Left lobe of liver (tissue), 2 donors: ENCODE results near the gene TMTC4. TPM values are rescaled to one million over a fixed set of nuclear protein-coding genes. Genes with fewer than 3 reads are reported as not detected.
"Not testable (repeated sequence)": the region's sequence is repeated elsewhere in the genome, so short reads cannot be mapped to it uniquely, and the experiment has no call there.

Experiments used
- ATAC-seq: fragments of 200-7000 bp; cut with Tn5 transposase; one replicate; pipeline ENCODE4 v1.9.1; 2020; ENCODE audit warnings: mild to moderate bottlenecking, moderate library complexity
- DNase-seq: peaks from one replicate; pipeline ENCODE4 v3.0.0-alpha.2; 2020; ENCODE audit warnings: low spot score
- total RNA-seq: library from RNA; stranded (reverse); gene quantifications from one replicate; pipeline ENCODE4 v1.2.1, GENCODE V29; 2021
- donor health status: DM: no; HTN: no; CAD: no; lungs with moderate emphysema.
- donor health status: DM: no; HTN: yes; CAD: no.

The TMTC4 gene
- total RNA-seq, 1 donor from 2014 or later = 17.2 TPM

DNA sequence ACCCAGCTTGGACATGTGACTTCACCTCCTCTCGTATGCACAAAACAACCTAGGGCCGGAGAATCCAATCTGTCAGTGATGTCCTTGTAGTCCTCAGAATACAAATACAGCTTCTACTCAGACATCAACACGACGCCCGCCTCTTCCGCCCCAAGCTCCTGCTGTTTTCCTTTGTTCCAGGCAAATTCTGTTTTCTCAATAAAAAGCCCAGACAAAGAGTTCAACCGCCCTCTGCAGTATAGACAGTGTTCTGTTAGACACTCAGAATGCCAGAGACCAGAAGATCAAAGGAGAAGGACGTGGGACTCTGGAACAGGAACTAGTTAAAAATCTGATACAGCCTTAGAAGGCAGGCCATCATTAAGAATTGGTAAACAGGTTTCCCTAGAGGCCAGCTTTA, 44.0 kb downstream of the TMTC4 start:
- no peak for DNase-seq
- no peak for ATAC-seq

DNA sequence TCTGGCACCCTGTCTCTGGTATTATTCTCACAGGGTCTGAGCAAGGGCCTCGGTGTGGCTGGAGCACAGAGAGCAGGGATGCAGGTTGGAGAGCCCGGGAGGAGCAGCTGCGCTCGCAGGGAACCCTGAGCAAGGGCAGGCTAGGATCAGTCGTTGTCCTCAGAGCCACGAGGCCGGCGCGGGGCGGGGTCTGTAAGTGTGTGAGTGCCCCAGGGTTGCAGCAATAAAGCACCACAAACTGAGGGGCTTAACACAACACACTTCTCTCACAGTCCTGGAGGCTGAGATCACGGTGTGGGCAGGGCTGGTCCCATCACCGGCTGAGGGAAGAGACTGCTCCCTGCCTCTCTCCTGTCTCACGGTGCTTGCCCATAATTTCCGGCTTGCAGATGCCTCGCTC, 47.5 kb downstream of the TMTC4 start:
- DNase-seq = no peak
- no peak for ATAC-seq

DNA sequence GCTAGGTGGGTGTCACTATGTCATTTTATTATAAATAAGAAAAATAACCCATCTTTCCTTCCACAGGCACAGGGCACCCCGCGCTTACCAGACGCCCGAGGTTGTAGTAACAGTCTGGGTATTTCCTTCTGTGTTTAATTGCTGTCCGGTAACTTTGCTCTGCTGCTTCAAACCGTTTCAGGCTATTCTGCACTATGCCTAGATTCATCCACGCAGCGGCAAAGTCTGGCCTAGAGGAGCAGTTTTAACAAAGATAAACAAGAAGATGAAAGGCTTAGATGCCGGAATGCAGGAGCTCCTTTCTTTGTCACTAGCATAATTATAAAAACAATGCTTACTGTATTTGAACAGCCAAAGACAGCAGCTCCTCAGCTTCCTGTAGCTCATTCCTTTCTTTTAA, 49.1 kb downstream of the TMTC4 start:
- DNase-seq = no peak
- ATAC-seq = no peak

- ATAC-seq (no peak), DNase-seq (no peak)
Measured at GRCh38 chr13:100620792-100621191, 53.8 kb downstream of the TMTC4 start.

GRCh38 chr13:100619940-100620339, 54.7 kb downstream of the TMTC4 start:
- DNase-seq (no peak), ATAC-seq (no peak)

DNA sequence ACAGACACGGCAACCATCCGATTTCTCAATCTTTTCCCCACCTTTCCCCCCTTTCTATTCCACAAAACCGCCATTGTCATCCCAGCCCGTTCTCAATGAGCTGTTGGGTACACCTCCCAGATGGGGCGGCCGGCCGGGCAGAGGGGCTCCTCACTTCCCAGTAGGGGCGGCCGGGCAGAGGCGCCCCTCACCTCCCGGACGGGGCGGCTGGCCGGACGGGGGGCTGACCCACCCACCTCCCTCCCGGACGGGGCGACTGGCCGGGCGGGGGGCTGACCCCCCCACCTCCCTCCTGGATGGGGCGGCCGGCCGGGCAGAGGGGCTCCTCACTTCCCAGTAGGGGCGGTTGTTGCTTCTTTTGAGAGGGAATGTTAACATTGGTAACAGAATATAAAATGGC, 55.7 kb downstream of the TMTC4 start:
- not testable (repeated sequence) for ATAC-seq, DNase-seq

DNA sequence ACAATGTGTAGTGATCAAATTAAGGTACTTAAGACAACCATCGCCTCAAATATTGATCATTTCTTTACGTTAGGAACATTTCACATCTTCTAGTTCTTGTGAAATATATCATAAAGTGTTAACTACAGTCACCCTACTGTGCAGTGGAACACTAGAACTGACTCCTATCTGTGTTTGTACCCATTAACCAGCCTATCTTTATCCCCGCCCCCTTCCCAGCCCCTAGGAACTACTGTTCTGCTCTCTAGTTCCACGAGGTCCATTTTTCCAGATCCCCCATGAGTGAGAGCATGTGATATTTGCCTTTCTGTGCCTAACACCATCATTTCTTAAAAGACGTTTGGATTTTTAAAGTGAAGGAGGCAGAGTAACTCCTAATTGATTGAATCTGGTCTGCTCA, 61.6 kb downstream of the TMTC4 start:
- ATAC-seq (no peak), DNase-seq (no peak)

DNA sequence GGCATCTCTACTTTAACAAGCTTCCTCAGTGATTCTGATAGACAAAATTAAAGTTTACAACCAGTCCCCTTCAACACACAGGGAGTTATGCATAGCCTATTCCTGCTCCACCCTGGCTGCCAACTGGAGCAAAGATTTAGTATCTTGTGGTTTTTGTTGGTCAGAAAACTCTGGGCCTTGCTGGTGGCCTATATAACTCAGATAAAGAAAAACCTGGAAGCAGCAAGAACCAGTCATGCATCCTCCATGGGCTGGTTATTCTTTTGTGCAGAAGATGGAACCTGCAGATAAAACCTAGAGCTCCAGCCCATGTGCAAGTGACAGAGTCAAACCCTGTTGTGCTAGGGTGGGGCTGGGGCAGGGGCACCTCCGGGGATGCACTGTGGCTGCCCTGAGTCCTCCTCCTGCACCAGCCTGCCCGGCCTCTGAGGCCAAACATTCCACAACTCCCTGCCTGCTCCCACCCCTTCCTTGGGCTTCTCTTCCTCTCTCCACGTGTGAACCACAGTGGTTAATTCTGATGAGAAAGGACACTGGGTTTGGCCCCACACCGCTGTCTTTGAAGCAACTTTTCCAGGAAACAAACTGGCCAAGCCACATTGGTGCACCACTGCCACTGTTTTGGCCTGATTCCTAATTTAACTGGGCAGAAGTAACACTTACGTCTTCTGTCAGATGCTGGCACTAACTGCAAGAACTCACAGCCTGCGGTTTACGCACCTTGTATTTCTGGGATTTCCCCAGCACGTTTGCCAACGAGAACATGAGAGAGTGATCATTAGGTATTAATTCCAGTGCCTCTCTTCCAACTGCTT, 62.7 kb downstream of the TMTC4 start:
- ATAC-seq (no peak), DNase-seq (no peak)

DNA sequence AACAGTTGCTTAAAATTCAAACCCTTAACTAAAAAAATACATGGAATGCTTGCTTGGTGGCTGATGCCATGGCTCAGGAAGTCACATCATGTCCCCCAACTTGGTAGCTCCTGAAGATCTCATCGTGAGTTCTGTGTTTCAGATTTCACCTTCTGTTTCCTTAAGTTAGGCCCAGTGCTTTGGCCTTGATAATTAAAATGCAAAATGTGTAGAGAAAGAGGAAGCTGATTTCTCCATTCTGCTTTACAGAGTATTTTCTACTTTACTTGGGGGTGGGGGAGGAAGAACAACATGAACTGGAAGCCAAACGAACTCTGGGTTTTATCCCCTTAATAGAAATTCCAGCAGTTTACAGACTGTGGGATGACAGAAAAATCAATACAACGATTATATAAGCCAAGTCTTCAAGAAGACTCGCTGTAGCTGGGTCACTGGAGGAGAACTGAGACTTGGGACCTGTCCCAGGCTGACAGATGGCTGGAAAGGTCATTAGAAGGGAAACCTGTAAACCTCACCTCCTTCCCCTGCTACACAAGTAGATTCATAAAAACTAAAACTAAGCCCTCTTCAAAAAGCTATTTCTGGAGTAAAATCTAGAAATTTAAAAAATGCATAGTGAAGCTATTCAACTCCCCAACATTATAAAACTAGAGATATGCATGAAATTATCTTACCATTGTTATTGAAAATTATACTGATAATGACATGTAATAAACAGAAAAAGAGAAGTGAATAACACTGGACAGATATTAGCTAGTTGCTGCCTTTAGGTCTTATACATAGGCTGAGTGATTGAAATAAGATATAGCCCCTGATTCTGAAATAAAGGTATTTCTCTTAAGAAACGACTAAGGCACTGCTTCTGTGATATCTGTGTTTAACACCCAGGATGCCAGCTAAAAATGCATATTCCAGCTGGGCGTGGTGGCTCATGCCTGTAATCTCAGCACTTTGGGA, 63.9 kb downstream of the TMTC4 start:
- DNase-seq = no peak
- ATAC-seq = no peak

DNA sequence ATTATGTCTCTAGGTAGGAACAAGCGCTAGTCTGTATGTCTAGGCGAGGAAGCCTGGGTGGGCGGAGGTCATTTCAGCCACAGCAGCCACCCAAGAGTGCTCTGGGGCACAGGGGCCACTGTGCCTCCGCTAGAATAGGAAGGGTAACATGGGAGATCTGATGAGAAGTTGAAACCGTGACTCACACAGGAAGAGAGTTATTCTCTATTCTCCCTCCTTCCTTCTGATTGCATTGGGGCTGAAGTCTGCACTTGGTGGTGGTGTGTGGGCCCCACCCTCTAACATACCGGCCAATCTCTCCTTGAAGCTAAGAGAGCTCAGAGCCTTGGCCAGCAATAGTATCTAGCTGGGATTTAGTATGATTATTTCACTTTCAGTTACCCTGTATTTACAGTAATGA, 65.7 kb downstream of the TMTC4 start:
- no peak for DNase-seq
- peak; percentile 24 for ATAC-seq

DNA sequence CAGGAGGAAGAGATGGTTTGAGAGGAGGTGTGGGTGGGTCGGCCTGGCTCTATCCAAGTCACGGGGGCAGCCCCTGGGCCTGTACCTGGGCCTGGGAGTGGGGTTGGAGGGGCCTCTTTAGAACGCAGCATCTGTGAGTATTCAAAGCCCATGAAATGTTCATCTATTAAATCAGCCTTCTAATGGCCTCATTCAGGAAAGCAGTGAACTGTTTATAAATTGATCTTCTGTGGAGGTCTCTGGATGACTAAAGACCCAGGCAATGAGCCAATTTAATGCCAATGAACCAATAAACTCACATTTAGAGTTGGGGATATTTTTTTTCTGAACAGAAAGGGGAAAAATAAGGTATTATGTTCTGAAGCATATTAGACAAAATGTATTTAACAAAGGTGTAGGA, 66.1 kb downstream of the TMTC4 start:
- DNase-seq (no peak), ATAC-seq (no peak)

DNA sequence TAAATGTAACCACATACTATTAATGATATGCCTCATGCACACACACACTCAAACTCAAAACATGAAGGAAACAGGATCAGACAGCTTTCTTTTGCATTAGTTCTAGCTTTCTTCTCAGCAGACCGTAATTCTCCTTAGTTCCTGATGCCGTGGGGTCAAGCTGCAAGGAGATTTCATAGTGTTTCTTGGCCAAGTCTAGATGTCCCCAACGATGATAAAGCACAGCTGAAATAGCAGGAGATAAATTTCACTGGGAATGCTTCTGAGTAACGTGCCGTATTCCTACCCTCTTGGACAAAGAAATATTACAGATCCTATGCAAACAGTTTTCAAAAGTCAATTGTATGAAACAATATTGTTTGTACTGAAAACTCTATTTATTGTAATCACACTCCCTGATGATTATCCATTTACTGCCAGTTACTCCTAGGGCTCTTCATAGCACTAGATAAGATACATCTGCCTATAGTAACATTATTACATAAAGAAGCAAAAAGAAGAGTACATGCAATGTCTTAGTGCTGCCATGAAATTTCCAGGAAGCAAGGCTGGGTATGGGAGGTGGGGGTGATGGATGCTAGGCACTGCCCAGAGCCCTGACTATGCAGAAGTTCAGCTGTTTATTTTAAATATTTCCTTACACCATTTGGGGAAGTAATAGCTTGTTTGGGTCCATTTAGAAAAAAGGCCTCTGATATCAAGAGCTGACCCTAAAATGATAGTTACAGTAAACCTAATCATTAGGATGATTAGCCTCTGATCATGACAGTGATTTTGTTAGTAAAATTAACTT, 69.5 kb downstream of the TMTC4 start:
- ATAC-seq = no peak
- DNase-seq = no peak

GRCh38 chr13:100602493-100603111, 72.0 kb downstream of the TMTC4 start:
- no peak for DNase-seq
- no peak for ATAC-seq

DNA sequence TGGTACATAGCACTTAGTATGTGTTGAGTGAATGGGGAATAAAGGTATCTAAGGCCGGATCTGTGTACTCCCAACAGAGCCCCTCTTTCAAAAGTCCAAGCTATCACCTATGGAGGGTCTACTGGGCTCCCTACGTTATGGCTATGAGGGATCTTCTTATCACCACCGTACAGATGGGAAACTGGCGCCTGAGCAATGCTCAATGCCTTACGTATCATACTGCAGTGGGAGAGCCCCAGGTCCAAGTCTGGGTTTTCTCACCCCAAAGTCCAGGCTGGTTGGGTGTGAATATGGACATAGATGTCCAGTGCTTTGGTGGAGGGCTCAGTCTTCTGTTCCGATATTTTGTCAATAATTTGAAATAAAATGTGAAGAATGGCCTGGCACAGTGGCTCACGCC, 72.9 kb downstream of the TMTC4 start:
- ATAC-seq (no peak), DNase-seq (no peak)

GRCh38 chr13:100600915-100601314, 73.7 kb downstream of the TMTC4 start:
- ATAC-seq (peak; percentile 94), DNase-seq (peak; percentile 67)

- ATAC-seq (no peak), DNase-seq (no peak)
Measured at GRCh38 chr13:100600461-100600860, 74.1 kb downstream of the TMTC4 start.

- no peak for DNase-seq
- ATAC-seq = no peak
Measured at GRCh38 chr13:100597253-100597652, 77.3 kb downstream of the TMTC4 start.

- ATAC-seq (no peak), DNase-seq (no peak)
Measured at GRCh38 chr13:100596516-100596915, 78.1 kb downstream of the TMTC4 start.

DNA sequence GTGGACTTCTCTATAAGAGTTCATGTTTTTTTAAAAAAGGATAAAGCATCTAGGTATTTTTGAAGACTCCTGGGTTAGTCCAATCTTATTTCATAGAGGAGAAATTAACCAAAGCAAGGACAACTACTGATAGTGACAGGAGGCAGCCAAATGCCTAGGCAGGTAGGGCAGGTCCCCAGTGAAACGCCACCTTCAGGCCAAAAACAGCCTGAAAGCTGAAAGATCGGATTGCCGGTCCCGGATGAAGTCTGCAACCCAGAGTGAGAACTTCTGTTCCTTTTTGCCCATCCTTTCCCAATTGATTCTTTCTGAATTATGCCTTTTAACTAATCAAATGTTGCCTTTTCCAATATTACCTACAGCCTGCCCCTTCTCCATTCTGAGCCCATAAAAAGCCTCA, 79.9 kb downstream of the TMTC4 start:
- ATAC-seq (peak; percentile 53), DNase-seq (no peak)

DNA sequence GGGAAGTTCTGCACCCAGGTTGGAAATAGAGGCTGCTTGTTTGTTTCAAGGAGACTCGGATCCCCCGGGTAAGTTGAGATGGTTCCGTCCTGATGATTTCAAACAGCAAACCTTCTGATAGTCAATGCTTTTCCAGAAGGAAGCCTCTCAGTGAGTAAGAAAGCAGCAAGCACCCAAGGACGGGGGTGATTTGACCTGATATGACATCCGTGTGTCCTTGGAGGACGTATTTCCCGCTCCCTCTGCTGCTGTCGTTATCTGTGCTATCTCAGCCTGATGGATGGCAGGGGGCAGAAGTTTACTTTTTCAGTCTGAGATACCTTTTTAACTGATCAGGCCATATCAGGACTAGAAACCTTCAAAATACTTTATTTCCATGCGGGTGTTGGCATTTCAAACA, 80.3 kb downstream of the TMTC4 start:
- ATAC-seq (no peak), DNase-seq (no peak)
